OCI-LY7 (cell line): ENCODE measurements around the gene UTP20.

ENCODE experiments used
- EZH2phosphoT487 ChIP-seq: fragments of 200-600 bp; sonication (generic); IDR thresholded peaks from 2 replicates; pipeline ENCODE4 v1.6.1; 2018; ENCODE audit warnings: low read depth, borderline replicate concordance, mild to moderate bottlenecking, mixed run types, antibody characterized with exemption, low read length, moderate library complexity, mixed read lengths
- TF ChIP-seq, protein P1 (sequence below): fragments of 200-600 bp; sonication (generic); conservative IDR thresholded peaks from 2 replicates; pipeline ENCODE4 v1.5.1; 2014; ENCODE audit warnings: mild to moderate bottlenecking, antibody characterized with exemption, low read length, moderate library complexity, mixed read lengths

DNA sequence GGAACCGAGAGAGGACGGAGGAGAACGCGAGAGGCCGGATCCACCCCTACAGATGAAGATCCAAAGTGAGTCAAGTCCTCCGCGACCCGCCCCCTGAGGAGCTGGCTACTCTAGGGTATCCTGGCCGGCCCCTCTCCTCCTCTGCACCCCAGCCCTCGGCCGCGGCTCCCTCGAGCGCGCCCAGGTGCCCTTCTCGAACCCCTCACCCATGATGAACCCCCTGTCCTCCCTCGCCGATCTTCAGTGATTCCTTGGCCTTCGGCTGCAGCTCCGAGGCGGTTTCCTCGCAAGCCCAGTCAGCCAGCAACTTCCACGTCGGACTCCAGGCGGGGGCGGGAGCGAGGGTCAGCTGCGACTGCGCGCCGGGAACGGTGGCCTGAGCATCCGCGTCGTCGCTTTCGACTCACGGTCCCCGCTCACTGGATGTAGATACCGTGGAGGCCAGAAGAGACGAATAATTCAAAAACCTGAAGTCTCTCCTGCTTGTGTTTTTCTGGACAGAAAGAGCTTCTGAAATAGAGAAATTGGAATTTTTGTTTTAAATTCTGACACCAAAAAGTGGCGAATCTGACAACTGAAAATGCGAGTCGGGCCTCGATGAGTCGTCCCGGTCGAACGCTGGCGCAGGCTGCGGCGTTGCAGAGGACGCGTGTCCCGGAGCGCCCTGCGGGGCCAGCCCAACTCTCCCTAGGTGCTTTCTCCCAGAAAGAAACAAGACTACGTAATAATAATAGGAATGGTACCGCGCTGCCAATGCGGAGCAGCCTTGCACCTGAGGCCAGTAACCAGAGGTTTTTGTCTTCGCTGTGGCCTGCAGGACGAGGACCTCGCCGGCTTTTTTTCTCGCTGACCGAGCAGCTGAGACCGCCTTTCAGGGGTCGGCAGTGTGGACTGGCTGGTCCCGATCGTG is 127.8 kb downstream of the UTP20 start, which contains the start of gene ARL1:
- no peak; the same call in 1 of the 2 replicates for TF ChIP-seq EZH2phosphoT487
- TF ChIP-seq, protein P1, sequence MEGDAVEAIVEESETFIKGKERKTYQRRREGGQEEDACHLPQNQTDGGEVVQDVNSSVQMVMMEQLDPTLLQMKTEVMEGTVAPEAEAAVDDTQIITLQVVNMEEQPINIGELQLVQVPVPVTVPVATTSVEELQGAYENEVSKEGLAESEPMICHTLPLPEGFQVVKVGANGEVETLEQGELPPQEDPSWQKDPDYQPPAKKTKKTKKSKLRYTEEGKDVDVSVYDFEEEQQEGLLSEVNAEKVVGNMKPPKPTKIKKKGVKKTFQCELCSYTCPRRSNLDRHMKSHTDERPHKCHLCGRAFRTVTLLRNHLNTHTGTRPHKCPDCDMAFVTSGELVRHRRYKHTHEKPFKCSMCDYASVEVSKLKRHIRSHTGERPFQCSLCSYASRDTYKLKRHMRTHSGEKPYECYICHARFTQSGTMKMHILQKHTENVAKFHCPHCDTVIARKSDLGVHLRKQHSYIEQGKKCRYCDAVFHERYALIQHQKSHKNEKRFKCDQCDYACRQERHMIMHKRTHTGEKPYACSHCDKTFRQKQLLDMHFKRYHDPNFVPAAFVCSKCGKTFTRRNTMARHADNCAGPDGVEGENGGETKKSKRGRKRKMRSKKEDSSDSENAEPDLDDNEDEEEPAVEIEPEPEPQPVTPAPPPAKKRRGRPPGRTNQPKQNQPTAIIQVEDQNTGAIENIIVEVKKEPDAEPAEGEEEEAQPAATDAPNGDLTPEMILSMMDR = no peak
